Measurements from ENCODE around the gene ACSBG1. TPM values are rescaled to one million over a fixed set of nuclear protein-coding genes. Genes with fewer than 3 reads are reported as not detected.

Gene ACSBG1
- total RNA-seq, 1 donor from 2014 or later = not detected

GRCh38 chr15:78206326-78207109 is 27.8 kb downstream of the ACSBG1 start:
- TF ChIP-seq, protein P1, sequence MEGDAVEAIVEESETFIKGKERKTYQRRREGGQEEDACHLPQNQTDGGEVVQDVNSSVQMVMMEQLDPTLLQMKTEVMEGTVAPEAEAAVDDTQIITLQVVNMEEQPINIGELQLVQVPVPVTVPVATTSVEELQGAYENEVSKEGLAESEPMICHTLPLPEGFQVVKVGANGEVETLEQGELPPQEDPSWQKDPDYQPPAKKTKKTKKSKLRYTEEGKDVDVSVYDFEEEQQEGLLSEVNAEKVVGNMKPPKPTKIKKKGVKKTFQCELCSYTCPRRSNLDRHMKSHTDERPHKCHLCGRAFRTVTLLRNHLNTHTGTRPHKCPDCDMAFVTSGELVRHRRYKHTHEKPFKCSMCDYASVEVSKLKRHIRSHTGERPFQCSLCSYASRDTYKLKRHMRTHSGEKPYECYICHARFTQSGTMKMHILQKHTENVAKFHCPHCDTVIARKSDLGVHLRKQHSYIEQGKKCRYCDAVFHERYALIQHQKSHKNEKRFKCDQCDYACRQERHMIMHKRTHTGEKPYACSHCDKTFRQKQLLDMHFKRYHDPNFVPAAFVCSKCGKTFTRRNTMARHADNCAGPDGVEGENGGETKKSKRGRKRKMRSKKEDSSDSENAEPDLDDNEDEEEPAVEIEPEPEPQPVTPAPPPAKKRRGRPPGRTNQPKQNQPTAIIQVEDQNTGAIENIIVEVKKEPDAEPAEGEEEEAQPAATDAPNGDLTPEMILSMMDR (IDR thresholded peaks at IDR 0.05; ENCODE audit: insufficient read depth, low read length, poor library complexity, severe bottlenecking) = no peak
- no peak for DNase-seq (ENCODE audit: low read depth)
- no peak overlapping the region for H3K4me3 ChIP-seq (ENCODE audit: low read depth, low read length)
- no peaks in the 10 kb centered on the region for H3K36me3 ChIP-seq (ENCODE audit: control insufficient read depth, insufficient read depth, low read length)
- no peaks in the 10 kb centered on the region for H3K27me3 ChIP-seq (ENCODE audit: control insufficient read depth, insufficient read depth, low read length)

GRCh38 chr15:78205856-78206255 is 28.5 kb downstream of the ACSBG1 start:
- TF ChIP-seq, protein P1 (IDR thresholded peaks at IDR 0.05; ENCODE audit: insufficient read depth, low read length, poor library complexity, severe bottlenecking) = no peak
- Histone ChIP-seq H3K4me3 (ENCODE audit: low read depth, low read length) (no peak overlapping the region), H3K36me3 (ENCODE audit: control insufficient read depth, insufficient read depth, low read length) (no peaks in the 10 kb centered on the region), H3K27me3 (ENCODE audit: control insufficient read depth, insufficient read depth, low read length) (no peaks in the 10 kb centered on the region)
- no peak for DNase-seq (ENCODE audit: low read depth)

DNA sequence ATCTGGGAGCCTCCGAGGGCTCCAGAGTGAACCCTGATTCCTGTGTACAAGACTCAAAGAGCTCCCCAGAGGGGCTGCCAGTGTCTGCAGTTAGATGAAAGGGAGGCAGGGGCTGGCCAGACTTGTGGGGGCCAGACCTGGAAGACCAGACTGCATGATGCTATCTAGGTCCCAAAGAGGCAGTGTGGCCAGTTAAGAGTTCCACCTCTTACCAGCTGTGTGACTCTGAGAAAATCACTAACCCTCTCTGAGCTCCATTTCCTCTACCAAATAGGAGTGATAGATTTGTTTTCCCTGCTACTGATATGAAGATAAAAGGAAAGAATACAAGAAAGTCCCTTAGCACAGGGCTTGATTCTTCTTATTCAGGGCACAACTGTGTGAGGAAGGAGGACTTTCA is 29.0 kb downstream of the ACSBG1 start:
- Histone ChIP-seq H3K4me3 (ENCODE audit: low read depth, low read length) (no peak overlapping the region), H3K27me3 (ENCODE audit: control insufficient read depth, insufficient read depth, low read length) (peaks cover under 1% of the 10 kb centered on the region), H3K36me3 (ENCODE audit: control insufficient read depth, insufficient read depth, low read length) (no peaks in the 10 kb centered on the region)
- TF ChIP-seq, protein P1 (IDR thresholded peaks at IDR 0.05; ENCODE audit: insufficient read depth, low read length, poor library complexity, severe bottlenecking) = no peak
- no peak for DNase-seq (ENCODE audit: low read depth)

DNA sequence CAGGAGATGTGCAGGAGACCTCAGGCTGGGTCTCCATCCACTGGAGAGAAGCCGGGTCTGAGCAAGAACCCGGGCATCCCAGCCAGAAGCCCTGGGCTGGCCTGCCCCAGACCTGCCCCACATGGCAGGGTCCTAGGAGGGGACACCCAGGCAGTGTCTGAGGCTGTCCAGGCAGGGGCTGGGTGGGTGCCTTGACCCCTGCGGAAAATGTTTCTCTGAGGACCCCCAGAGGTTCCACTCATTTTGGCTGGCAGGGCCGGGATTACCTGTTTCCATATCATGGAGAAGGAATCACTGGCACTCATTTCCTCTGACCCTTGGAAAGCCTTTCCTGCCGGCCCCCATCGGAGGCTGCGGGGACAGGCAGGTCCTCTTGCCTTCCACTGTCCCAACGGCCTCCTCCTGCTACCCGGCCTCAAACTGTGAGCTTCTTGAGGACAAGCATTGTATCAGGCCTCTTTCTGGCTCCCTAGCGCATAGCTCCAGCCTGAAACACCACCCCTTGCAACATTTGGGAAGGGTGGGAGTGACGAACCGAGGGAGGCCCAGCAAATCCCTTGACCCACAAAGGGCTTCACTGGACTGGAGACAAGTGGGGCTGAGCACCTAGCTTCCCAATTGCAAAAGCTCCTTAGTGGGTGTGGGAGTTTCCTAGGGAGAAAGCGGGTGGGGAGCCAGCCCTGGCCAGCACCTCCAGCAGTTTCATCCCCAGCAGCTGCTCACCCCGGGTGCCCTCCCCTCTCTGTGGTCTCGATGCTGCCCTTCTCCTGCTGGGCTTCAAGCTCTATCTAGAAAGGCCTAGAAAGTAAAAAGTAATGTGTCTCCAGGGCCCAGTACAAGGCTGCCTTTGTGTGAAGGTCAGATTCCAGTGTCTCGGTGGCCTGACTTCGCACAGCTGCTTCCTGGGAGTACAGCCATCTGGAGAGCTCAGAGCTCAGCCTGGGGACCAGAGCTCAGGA is 29.7 kb downstream of the ACSBG1 start:
- no peak for DNase-seq (ENCODE audit: low read depth)
- Histone ChIP-seq H3K36me3 (ENCODE audit: control insufficient read depth, insufficient read depth, low read length) (no peaks in the 10 kb centered on the region), H3K27me3 (ENCODE audit: control insufficient read depth, insufficient read depth, low read length) (peaks cover 4% of the 10 kb centered on the region), H3K4me3 (ENCODE audit: low read depth, low read length) (no peak overlapping the region)
- TF ChIP-seq, protein P1 (IDR thresholded peaks at IDR 0.05; ENCODE audit: insufficient read depth, low read length, poor library complexity, severe bottlenecking) = no peak

DNA sequence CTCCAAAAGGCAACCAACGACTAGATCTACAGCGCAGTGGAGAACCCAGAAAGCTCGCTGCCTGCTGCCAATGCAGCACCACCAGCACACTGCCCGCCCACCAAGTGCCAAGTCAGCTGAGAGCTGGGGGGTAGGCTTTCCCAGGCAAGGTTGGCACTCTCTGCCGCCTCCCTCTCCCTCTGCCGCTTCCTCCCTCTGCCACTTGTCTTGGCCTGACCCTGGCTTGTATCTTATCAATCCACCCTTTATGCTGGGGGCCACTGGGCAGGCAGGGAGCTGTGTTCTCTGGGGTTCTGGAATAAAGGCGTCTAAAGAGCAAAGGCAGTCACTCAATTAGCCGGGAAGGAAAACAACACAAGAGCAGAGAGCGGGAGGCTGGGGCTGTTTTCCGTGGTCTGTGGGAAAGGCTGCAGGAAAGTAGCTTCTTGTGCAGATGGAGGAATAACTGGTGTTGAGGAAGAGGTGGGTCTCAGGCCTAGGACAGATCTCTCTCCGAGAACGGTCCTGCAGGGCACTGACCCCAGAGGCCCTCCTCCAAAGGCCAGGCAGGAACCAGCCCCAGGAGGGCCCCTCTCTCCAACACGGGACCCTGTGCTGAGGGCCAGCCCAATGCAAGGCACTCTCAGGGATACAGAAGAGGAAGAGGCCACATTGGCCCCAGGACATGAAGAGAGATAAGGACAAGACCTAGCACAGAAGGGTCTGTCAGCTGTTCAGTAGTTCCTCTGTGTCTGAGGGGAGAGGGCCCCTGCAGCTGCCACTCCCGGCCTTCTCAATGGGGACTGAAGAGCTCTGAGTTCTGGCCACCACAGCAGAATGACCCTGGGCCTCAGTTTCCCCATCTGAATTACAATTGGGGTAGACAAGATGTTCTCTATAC is 30.8 kb downstream of the ACSBG1 start:
- TF ChIP-seq, protein P1 (IDR thresholded peaks at IDR 0.05; ENCODE audit: insufficient read depth, low read length, poor library complexity, severe bottlenecking) = no peak
- DNase-seq (ENCODE audit: low read depth) = no peak
- no peaks in the 10 kb centered on the region for H3K36me3 ChIP-seq (ENCODE audit: control insufficient read depth, insufficient read depth, low read length)
- no peak overlapping the region for H3K4me3 ChIP-seq (ENCODE audit: low read depth, low read length)
- H3K27me3 ChIP-seq (ENCODE audit: control insufficient read depth, insufficient read depth, low read length) = peaks cover 4% of the 10 kb centered on the region

Data from kidney epithelial cell (primary cell).